H1 (cell line): ENCODE data around the gene RASL10B.

Source experiments
- BACH1 ChIP-seq: IDR thresholded peaks from 2 replicates; pipeline ENCODE4 v1.6.1; 2012; ENCODE audit warnings: low read length, improper control_type of control experiment
- BCL11A ChIP-seq, 2 experiments: IDR thresholded peaks; one replicate each; pipeline ENCODE4 v1.6.1; 2011; ENCODE audit warnings: low read depth in 2 of 2, low read length in 2 of 2, mild to moderate bottlenecking in 2 of 2
- CREB1 ChIP-seq: IDR thresholded peaks from 2 replicates; pipeline ENCODE4 v1.6.1; 2012; ENCODE audit warnings: inconsistent platforms
- EGR1 ChIP-seq: IDR thresholded peaks from 2 replicates; pipeline ENCODE4 v1.6.1; 2011; ENCODE audit warnings: low read depth, low read length, borderline replicate concordance
- EP300 ChIP-seq, 2 experiments: IDR thresholded peaks; 1 replicate in 1 of 2; 2 replicates in 1 of 2; pipeline ENCODE4 v1.6.1; 2011 to 2012; ENCODE audit warnings: low read depth in 2 of 2, low read length in 2 of 2, mild to moderate bottlenecking in 2 of 2, borderline replicate concordance in 1 of 2, inconsistent platforms in 1 of 2, moderate library complexity in 1 of 2
- JUN ChIP-seq: IDR thresholded peaks from 2 replicates; pipeline ENCODE4 v1.6.1; 2011; ENCODE audit warnings: low read depth, mild to moderate bottlenecking, improper control_type of control experiment, low read length
- JUND ChIP-seq: IDR thresholded peaks from 2 replicates; pipeline ENCODE4 v1.6.1; 2011; ENCODE audit warnings: mild to moderate bottlenecking, improper control_type of control experiment, low read length
- POLR2A ChIP-seq, 2 experiments: IDR thresholded peaks; 1 replicate in 1 of 2; 2 replicates in 1 of 2; pipeline ENCODE4 v1.6.1; 2011; ENCODE audit warnings: low read depth in 2 of 2, low read length in 2 of 2, mild to moderate bottlenecking in 2 of 2; ENCODE audit errors: control extremely low read depth in 1 of 2
- POLR2AphosphoS5 ChIP-seq: IDR thresholded peaks from 2 replicates; pipeline ENCODE4 v1.6.1; 2011; ENCODE audit warnings: low read depth, low read length
- POU5F1 ChIP-seq: IDR thresholded peaks from 2 replicates; pipeline ENCODE4 v1.6.1; 2011; ENCODE audit warnings: low read depth, mild to moderate bottlenecking, low read length, moderate library complexity
- SUZ12 ChIP-seq: fragments of 200-600 bp; sonication (generic); IDR thresholded peaks from 2 replicates; pipeline ENCODE4 v1.6.1; 2012; ENCODE audit warnings: mild to moderate bottlenecking, inconsistent platforms, low read length, moderate library complexity, mixed read lengths
- TAF7 ChIP-seq: optimal IDR thresholded peaks from 2 replicates; pipeline ENCODE3; 2011; ENCODE audit warnings: low read depth, mild to moderate bottlenecking, inconsistent platforms, low read length, moderate library complexity, borderline replicate concordance
- YY1 ChIP-seq: IDR thresholded peaks from 2 replicates; pipeline ENCODE4 v1.6.1; 2011; ENCODE audit warnings: low read depth, mild to moderate bottlenecking, low read length
- TF ChIP-seq, protein P1 (sequence below), 3 experiments: IDR thresholded peaks; 1 replicate in 2 of 3; 2 replicates in 1 of 3; pipeline versions ENCODE4 v1.5.1 to v1.6.1; 2011; ENCODE audit warnings: low read length in 3 of 3, mild to moderate bottlenecking in 3 of 3, inconsistent platforms in 2 of 3, low read depth in 1 of 3, moderate library complexity in 1 of 3; ENCODE audit not compliant: insufficient read depth in 1 of 3; ENCODE audit errors: control extremely low read depth in 1 of 3

DNA sequence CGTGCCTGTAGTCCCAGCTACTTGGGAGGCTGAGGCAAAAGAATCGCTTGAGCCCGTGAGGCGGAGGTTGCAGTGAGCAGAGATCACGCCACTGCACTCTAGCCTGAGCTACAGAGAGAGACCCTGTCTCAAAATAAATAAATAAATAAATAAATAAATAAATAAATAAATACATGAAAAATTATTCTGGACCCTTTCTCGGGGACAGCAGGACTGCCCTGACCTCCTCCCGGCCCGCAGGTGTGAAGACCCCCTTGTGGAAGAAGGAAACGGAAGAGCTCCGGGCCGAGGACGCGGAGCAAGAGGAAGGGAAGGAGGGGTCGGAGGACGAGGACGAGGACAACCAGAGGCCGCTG is 32.3 kb downstream of the RASL10B start:
- TF ChIP-seq EGR1 = no peak
- no peak for TF ChIP-seq YY1
- TF ChIP-seq, protein P1, sequence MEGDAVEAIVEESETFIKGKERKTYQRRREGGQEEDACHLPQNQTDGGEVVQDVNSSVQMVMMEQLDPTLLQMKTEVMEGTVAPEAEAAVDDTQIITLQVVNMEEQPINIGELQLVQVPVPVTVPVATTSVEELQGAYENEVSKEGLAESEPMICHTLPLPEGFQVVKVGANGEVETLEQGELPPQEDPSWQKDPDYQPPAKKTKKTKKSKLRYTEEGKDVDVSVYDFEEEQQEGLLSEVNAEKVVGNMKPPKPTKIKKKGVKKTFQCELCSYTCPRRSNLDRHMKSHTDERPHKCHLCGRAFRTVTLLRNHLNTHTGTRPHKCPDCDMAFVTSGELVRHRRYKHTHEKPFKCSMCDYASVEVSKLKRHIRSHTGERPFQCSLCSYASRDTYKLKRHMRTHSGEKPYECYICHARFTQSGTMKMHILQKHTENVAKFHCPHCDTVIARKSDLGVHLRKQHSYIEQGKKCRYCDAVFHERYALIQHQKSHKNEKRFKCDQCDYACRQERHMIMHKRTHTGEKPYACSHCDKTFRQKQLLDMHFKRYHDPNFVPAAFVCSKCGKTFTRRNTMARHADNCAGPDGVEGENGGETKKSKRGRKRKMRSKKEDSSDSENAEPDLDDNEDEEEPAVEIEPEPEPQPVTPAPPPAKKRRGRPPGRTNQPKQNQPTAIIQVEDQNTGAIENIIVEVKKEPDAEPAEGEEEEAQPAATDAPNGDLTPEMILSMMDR (IDR thresholded peaks at IDR 0.05; ENCODE audit: control extremely low read depth in 1 of 3, insufficient read depth in 1 of 3, low read depth in 1 of 3, low read length in 3 of 3) = no peak
- TF ChIP-seq POU5F1 = no peak
- TF ChIP-seq JUND = no peak
- no peak for TF ChIP-seq CREB1
- no peak for TF ChIP-seq BCL11A (IDR thresholded peaks at IDR 0.05; ENCODE audit: low read depth in 2 of 2, low read length in 2 of 2)
- TF ChIP-seq EP300 (IDR thresholded peaks at IDR 0.05; ENCODE audit: borderline replicate concordance in 1 of 2, low read depth in 2 of 2, low read length in 2 of 2) = no peak
- TF ChIP-seq SUZ12 = no peak
- TF ChIP-seq BACH1 = no peak
- TF ChIP-seq POLR2A (IDR thresholded peaks at IDR 0.05; ENCODE audit: control extremely low read depth in 1 of 2, low read depth in 2 of 2, low read length in 2 of 2) = no peak
- TF ChIP-seq TAF7 = no peak
- no peak for TF ChIP-seq POLR2AphosphoS5
- TF ChIP-seq JUN = no peak
